Endodermal cell (in vitro differentiated cells): ENCODE measurements around the gene DVL2. TPM values are rescaled to one million over a fixed set of nuclear protein-coding genes. Genes with fewer than 3 reads are reported as not detected.

ENCODE experiments used
- DNase-seq: peaks from one replicate; pipeline ENCODE4 v3.0.0-alpha.2; 2017
- H3K27ac ChIP-seq: 2 replicates; pipeline ENCODE4 v1.5.1; 2013; ENCODE audit warnings: mild to moderate bottlenecking, low read depth, low read length, moderate library complexity
- H3K27me3 ChIP-seq: 2 replicates; pipeline ENCODE4 v1.6.1; 2013; ENCODE audit warnings: mild to moderate bottlenecking, low read length, moderate library complexity; ENCODE audit not compliant: insufficient read depth, control insufficient read depth, poor library complexity, severe bottlenecking
- H3K36me3 ChIP-seq: 2 replicates; pipeline ENCODE4 v1.7.0; 2013; ENCODE audit warnings: mild to moderate bottlenecking, low read length, moderate library complexity; ENCODE audit not compliant: control insufficient read depth, insufficient read depth
- H3K4me1 ChIP-seq: one replicate; pipeline ENCODE4 v1.7.0; 2013; ENCODE audit warnings: low read length; ENCODE audit not compliant: control insufficient read depth, insufficient read depth
- H3K4me3 ChIP-seq: 2 replicates; pipeline ENCODE4 v1.5.1; 2013; ENCODE audit warnings: mild to moderate bottlenecking, low read length, moderate library complexity
- H3K9ac ChIP-seq: 2 replicates; pipeline ENCODE4 v1.6.1; 2013; ENCODE audit warnings: mild to moderate bottlenecking, low read length, moderate library complexity; ENCODE audit not compliant: poor library complexity, severe bottlenecking; ENCODE audit errors: extremely low read depth
- H3K9me3 ChIP-seq: 2 replicates; pipeline ENCODE4 v1.6.1; 2013; ENCODE audit warnings: mild to moderate bottlenecking, low read length, moderate library complexity; ENCODE audit not compliant: control insufficient read depth
- H3K27ac Mint-ChIP-seq: 2 replicates; pipeline ENCODE4 v1.8.0; 2020; ENCODE audit warnings: mixed read lengths
- H3K27me3 Mint-ChIP-seq: 2 replicates; pipeline ENCODE4 v1.8.0; 2021; ENCODE audit warnings: mild to moderate bottlenecking, mixed read lengths; ENCODE audit not compliant: insufficient read depth
- H3K36me3 Mint-ChIP-seq: 2 replicates; pipeline ENCODE4 v1.8.0; 2020; ENCODE audit warnings: low read depth, mixed read lengths
- H3K4me1 Mint-ChIP-seq: 2 replicates; pipeline ENCODE4 v1.8.0; 2020; ENCODE audit warnings: mixed read lengths
- H3K4me3 Mint-ChIP-seq: 2 replicates; pipeline ENCODE4 v1.8.0; 2020; ENCODE audit warnings: mild to moderate bottlenecking, moderate library complexity, mixed read lengths
- H3K9me3 Mint-ChIP-seq: 2 replicates; pipeline ENCODE4 v1.8.0; 2020; ENCODE audit warnings: mild to moderate bottlenecking, mixed read lengths
- CTCF ChIP-seq: fragments of 200-600 bp; sonication (generic); conservative IDR thresholded peaks from 2 replicates; pipeline ENCODE4 v1.5.0; 2021; ENCODE audit warnings: antibody characterized with exemption, mild to moderate bottlenecking
- WGBS, 2 experiments: methylation state at CpG; one replicate each; pipeline versions ENCODE4 v1.1.5 to v1.1.7; 2013; ENCODE audit warnings: missing lambda C conversion rate in 2 of 2, mixed read lengths in 1 of 2; ENCODE audit not compliant: insufficient coverage in 1 of 2, insufficient read length in 1 of 2; 5-methylcytosine and 5-hydroxymethylcytosine counted together
- total RNA-seq, 2 donors: library from RNA; stranded (reverse); fragmentation: NEBNext Ultra II Directional in 1 of 2; extraction: Animal tissue kit (Norgen Biotek cat#: 25700) in 1 of 2; gene quantifications; 2 replicates in 1 of 2; 3 replicates in 1 of 2; pipeline ENCODE4 v1.2.1, GENCODE V29; 2021

Gene DVL2
- total RNA-seq, 2 donors from 2014 or later, result 98.2 to 116 TPM

GRCh38 chr17:7186241-7186640, 48.1 kb downstream of the DVL2 start:
- Mint-ChIP-seq H3K36me3 (peaks cover 7% of the 10 kb centered on the region), H3K27me3 (no peaks in the 10 kb centered on the region), H3K9me3 (no peaks in the 10 kb centered on the region), H3K27ac (peak overlapping the region; percentile 9), H3K4me1 (no peaks in the 10 kb centered on the region), H3K4me3 (no peak overlapping the region)
- no peaks in the 10 kb centered on the region for H3K36me3 ChIP-seq
- DNase-seq, result peak; percentile 62
- H3K27ac ChIP-seq, result no peak overlapping the region
- no peaks in the 10 kb centered on the region for H3K27me3 ChIP-seq
- H3K4me3 ChIP-seq, result no peak overlapping the region
- WGBS, 2 experiments, result 87 to 96% methylated on average over 4 to 7 of the region's 7 CpGs
- H3K9me3 ChIP-seq, result no peaks in the 10 kb centered on the region
- no peak overlapping the region for H3K9ac ChIP-seq
- peaks cover 2% of the 10 kb centered on the region for H3K4me1 ChIP-seq
- peak; percentile 28 for TF ChIP-seq CTCF

GRCh38 chr17:7184647-7185046, 49.7 kb downstream of the DVL2 start:
- H3K9me3 Mint-ChIP-seq, result no peaks in the 10 kb centered on the region
- H3K9ac ChIP-seq, result no peak overlapping the region
- peaks cover 3% of the 10 kb centered on the region for H3K36me3 Mint-ChIP-seq
- peak; percentile 46 for DNase-seq
- H3K27ac Mint-ChIP-seq, result no peak overlapping the region
- no peaks in the 10 kb centered on the region for H3K9me3 ChIP-seq
- 95 to 100% methylated on average over 1 to 5 of the region's 6 CpGs for WGBS, 2 experiments
- no peaks in the 10 kb centered on the region for H3K36me3 ChIP-seq
- H3K27me3 ChIP-seq, result no peaks in the 10 kb centered on the region
- no peak overlapping the region for H3K4me3 Mint-ChIP-seq
- H3K4me3 ChIP-seq, result no peak overlapping the region
- no peaks in the 10 kb centered on the region for H3K27me3 Mint-ChIP-seq
- no peaks in the 10 kb centered on the region for H3K4me1 Mint-ChIP-seq
- H3K27ac ChIP-seq, result no peak overlapping the region
- no peak for TF ChIP-seq CTCF
- H3K4me1 ChIP-seq, result no peaks in the 10 kb centered on the region

- Mint-ChIP-seq H3K4me1 (no peaks in the 10 kb centered on the region), H3K4me3 (no peak overlapping the region)
- 91 to 93% methylated on average over 13 to 14 of the region's 14 CpGs for WGBS, 2 experiments
Measured at GRCh38 chr17:7184091-7184488, 50.2 kb downstream of the DVL2 start.

More at GRCh38 chr17:7184091-7184488, 50.2 kb downstream of the DVL2 start:
- no peaks in the 10 kb centered on the region for H3K4me1 ChIP-seq
- no peaks in the 10 kb centered on the region for H3K36me3 ChIP-seq
- no peak overlapping the region for H3K27ac Mint-ChIP-seq
- no peaks in the 10 kb centered on the region for H3K27me3 ChIP-seq
- no peak overlapping the region for H3K27ac ChIP-seq
- H3K9me3 Mint-ChIP-seq, result no peaks in the 10 kb centered on the region
- peak; percentile 36 for DNase-seq
- no peaks in the 10 kb centered on the region for H3K9me3 ChIP-seq
- H3K9ac ChIP-seq, result no peak overlapping the region
- H3K4me3 ChIP-seq, result no peak overlapping the region
- TF ChIP-seq CTCF, result no peak
- H3K27me3 Mint-ChIP-seq, result peaks cover under 1% of the 10 kb centered on the region
- H3K36me3 Mint-ChIP-seq, result no peaks in the 10 kb centered on the region
